ENCODE measurements around the gene EGFLAM. TPM values are rescaled to one million over a fixed set of nuclear protein-coding genes. Genes with fewer than 3 reads are reported as not detected.

EGFLAM gene
- total and polyA plus RNA-seq, 2 of the 4 experiments (the other 2 are of a cell fraction): 0.77 to 1.1 TPM

- Histone ChIP-seq H4K91ac (ENCODE audit: insufficient read depth, low read depth, low read length) (no peak overlapping the region), H2BK15ac (ENCODE audit: low read depth, low read length) (no peak overlapping the region), H4K20me1 (ENCODE audit: insufficient read depth, low read length) (no peaks in the 10 kb centered on the region), H3K4ac (ENCODE audit: low read depth, low read length) (no peak overlapping the region), H2BK20ac (ENCODE audit: low read depth, low read length) (no peak overlapping the region), H4K5ac (ENCODE audit: low read depth, low read length) (no peak overlapping the region), H2BK120ac (ENCODE audit: low read depth, low read length) (no peak overlapping the region), H2AFZ (replicated peaks; ENCODE audit: low read length, poor library complexity) (no peak overlapping the region), H3K79me1 (ENCODE audit: low read depth in 1 of 2, low read length in 2 of 2) (no peaks in the 10 kb centered on the region), H3K27ac (ENCODE audit: insufficient read depth, low read length) (no peak overlapping the region), H3K4me2 (ENCODE audit: low read depth, low read length) (no peak overlapping the region), H3K36me3 (ENCODE audit: control insufficient read depth, insufficient read depth, low read length) (no peaks in the 10 kb centered on the region), H2AK5ac (ENCODE audit: low read depth, low read length) (no peak overlapping the region), H3K18ac (ENCODE audit: low read depth, low read length) (no peak overlapping the region), H3K9me3 (ENCODE audit: control insufficient read depth, insufficient read depth, low read length) (no peaks in the 10 kb centered on the region), H3K4me1 (ENCODE audit: control insufficient read depth, insufficient read depth, low read length) (no peaks in the 10 kb centered on the region), H3K9me1 (ENCODE audit: insufficient read depth, low read length) (no peaks in the 10 kb centered on the region), H2BK5ac (ENCODE audit: low read depth, low read length, poor library complexity, severe bottlenecking) (no peak overlapping the region), H2AK9ac (replicated peaks; ENCODE audit: low read depth, low read length, poor library complexity) (no peak overlapping the region), H3K27me3 (ENCODE audit: control insufficient read depth, insufficient read depth, low read length) (peaks cover 26% of the 10 kb centered on the region), H3K14ac (replicated peaks; ENCODE audit: low read depth, low read length) (no peak overlapping the region), H4K8ac (ENCODE audit: low read depth in 2 of 2, low read length in 2 of 2) (no peak overlapping the region), H3K56ac (ENCODE audit: extremely low read depth, insufficient read depth, low read length) (no peak overlapping the region), H3K9ac (ENCODE audit: low read depth, low read length) (no peak overlapping the region), H3K23ac (ENCODE audit: low read depth, low read length) (no peak overlapping the region), H3K4me3 (ENCODE audit: insufficient read depth, low read depth, low read length) (no peak overlapping the region)
- intact Hi-C loops (cut with micrococcal nuclease): no loop called here
- POLR2A ChIA-PET (ENCODE audit: unreplicated experiment): no interaction called here
- CTCF ChIA-PET: no interaction called here
- no TSS peak for BruUV-seq (replicated peaks)
- in situ Hi-C loops (cut with MboI; ENCODE audit: low sequenced_read_pairs): no loop called here
- dilution Hi-C loops (cut with HindIII; ENCODE audit: low sequenced_read_pairs, unreplicated experiment): no loop called here
- DNase-seq: peak; percentile 57
- TF ChIP-seq CEBPB (IDR thresholded peaks at IDR 0.05; ENCODE audit: low read depth, low read length): no peak
- no peak for TF ChIP-seq POLR2A (IDR thresholded peaks at IDR 0.05; ENCODE audit: low read depth, low read length)
- no peak for TF ChIP-seq USF2 (IDR thresholded peaks at IDR 0.05; ENCODE audit: low read depth, low read length)
- no peak for TF ChIP-seq RCOR1 (IDR thresholded peaks at IDR 0.05; ENCODE audit: insufficient replicate concordance, low read length)
- no peak for TF ChIP-seq SMC3 (IDR thresholded peaks at IDR 0.05; ENCODE audit: low read depth, low read length)
- WGBS, 2 experiments (ENCODE audit: extremely low coverage in 2 of 2, insufficient read length in 1 of 2): no CpG with 5 or more reads among the region's 5 CpGs
- ATAC-seq (ENCODE audit: low read depth): peak; percentile 89
These were observed 145.0 kb downstream of the EGFLAM start for GRCh38 chr5:38403406-38403805.

Measured in IMR-90 (cell line).